Endothelial cell of umbilical vein (primary cell): Measurements from ENCODE around the gene CUL9.

Source experiments
- EZH2 ChIP-seq: IDR thresholded peaks from 2 replicates; pipeline ENCODE4 v1.6.1; 2012; ENCODE audit warnings: borderline replicate concordance, low read depth, mild to moderate bottlenecking, moderate library complexity, low read length, inconsistent platforms; ENCODE audit not compliant: severe bottlenecking
- POLR2A ChIP-seq: IDR thresholded peaks from 2 replicates; pipeline ENCODE4 v1.6.1; 2012; ENCODE audit warnings: low read depth, mild to moderate bottlenecking, control low read depth, low read length
- POLR2AphosphoS5 ChIP-seq: IDR thresholded peaks from 2 replicates; pipeline ENCODE4 v1.6.1; 2012; ENCODE audit warnings: low read depth, mild to moderate bottlenecking, control low read depth, low read length, moderate library complexity; ENCODE audit not compliant: insufficient read depth
- TF ChIP-seq, protein P1 (sequence below): IDR thresholded peaks from 2 replicates; pipeline ENCODE4 v1.6.1; 2011; ENCODE audit not compliant: insufficient read depth, insufficient read length
- TF ChIP-seq, protein P2 (sequence below), 2 donors: IDR thresholded peaks; 1 replicate in 1 of 2; 2 replicates in 1 of 2; pipeline ENCODE4 v1.5.1; 2011; ENCODE audit warnings: low read length in 2 of 2, mild to moderate bottlenecking in 2 of 2, moderate library complexity in 2 of 2, control low read depth in 1 of 2, inconsistent platforms in 1 of 2, low read depth in 1 of 2; ENCODE audit not compliant: insufficient read depth in 1 of 2; ENCODE audit errors: extremely low read depth in 1 of 2

DNA sequence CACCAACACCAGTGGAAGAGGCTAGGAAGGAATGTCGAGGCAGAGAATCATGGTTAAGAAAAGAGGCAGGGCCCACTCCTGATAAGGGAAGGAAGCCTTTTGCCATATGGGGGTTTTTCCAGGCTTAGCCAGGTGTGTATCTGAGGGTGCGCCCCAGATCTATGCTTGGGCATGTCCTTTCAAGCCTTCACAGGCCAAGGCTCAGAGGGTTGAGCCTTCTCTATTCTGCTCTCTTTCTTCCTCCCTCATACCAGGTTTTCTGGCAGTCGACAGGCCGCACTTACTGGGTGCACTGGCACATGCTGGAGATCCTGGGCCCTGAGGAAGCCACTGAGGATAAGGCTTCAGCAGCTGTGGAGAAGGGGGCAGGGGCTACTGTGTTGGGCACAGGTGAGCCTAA, 4.7 kb downstream of the CUL9 start:
- TF ChIP-seq POLR2A (no peak), POLR2AphosphoS5 (no peak), EZH2 (no peak)
- TF ChIP-seq, protein P1, sequence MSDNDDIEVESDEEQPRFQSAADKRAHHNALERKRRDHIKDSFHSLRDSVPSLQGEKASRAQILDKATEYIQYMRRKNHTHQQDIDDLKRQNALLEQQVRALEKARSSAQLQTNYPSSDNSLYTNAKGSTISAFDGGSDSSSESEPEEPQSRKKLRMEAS, result no peak
- TF ChIP-seq, protein P2, sequence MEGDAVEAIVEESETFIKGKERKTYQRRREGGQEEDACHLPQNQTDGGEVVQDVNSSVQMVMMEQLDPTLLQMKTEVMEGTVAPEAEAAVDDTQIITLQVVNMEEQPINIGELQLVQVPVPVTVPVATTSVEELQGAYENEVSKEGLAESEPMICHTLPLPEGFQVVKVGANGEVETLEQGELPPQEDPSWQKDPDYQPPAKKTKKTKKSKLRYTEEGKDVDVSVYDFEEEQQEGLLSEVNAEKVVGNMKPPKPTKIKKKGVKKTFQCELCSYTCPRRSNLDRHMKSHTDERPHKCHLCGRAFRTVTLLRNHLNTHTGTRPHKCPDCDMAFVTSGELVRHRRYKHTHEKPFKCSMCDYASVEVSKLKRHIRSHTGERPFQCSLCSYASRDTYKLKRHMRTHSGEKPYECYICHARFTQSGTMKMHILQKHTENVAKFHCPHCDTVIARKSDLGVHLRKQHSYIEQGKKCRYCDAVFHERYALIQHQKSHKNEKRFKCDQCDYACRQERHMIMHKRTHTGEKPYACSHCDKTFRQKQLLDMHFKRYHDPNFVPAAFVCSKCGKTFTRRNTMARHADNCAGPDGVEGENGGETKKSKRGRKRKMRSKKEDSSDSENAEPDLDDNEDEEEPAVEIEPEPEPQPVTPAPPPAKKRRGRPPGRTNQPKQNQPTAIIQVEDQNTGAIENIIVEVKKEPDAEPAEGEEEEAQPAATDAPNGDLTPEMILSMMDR (IDR thresholded peaks at IDR 0.05; ENCODE audit: extremely low read depth in 1 of 2, insufficient read depth in 1 of 2, low read depth in 1 of 2, low read length in 2 of 2), result no peak
